Ovary (tissue), 9 donors: ENCODE data around the gene EVI2A. TPM values are rescaled to one million over a fixed set of nuclear protein-coding genes. Genes with fewer than 3 reads are reported as not detected.

ENCODE experiments used
- DNase-seq, 5 donors: peaks; one replicate each; pipeline ENCODE4 v3.0.0-alpha.2; 2019 to 2020
- H3K27ac ChIP-seq, 2 donors: fragments of 200-600 bp; one replicate each; pipeline versions ENCODE4 v1.5.1 to v1.8.0; 2019 to 2022
- H3K27me3 ChIP-seq: fragments of 200-600 bp; one replicate; pipeline ENCODE4 v1.8.0; 2022
- H3K36me3 ChIP-seq: fragments of 200-600 bp; sonication (generic); one replicate; pipeline ENCODE4 v1.5.1; 2019
- H3K4me1 ChIP-seq: one replicate; pipeline ENCODE4 v1.8.1; 2013; ENCODE audit warnings: mild to moderate bottlenecking, moderate library complexity; ENCODE audit not compliant: insufficient read depth
- H3K4me3 ChIP-seq: fragments of 200-600 bp; sonication (generic); one replicate; pipeline ENCODE4 v1.5.1; 2017
- H3K9me3 ChIP-seq, 2 donors: fragments of 200-600 bp in 1 of 2; sonication (generic) in 1 of 2; one replicate each; pipeline versions ENCODE4 v1.5.1 to v1.8.1; 2013 to 2019; ENCODE audit warnings: mild to moderate bottlenecking in 1 of 2, moderate library complexity in 1 of 2
- CTCF ChIP-seq, 3 donors: fragments of 450-650 bp in 2 of 3; fragments of 200-600 bp in 1 of 3; IDR thresholded peaks; one replicate each; pipeline versions ENCODE4 v1.5.1 to v1.8.0; 2016 to 2022; ENCODE audit warnings: antibody characterized with exemption in 3 of 3, mild to moderate bottlenecking in 1 of 3
- EP300 ChIP-seq: sonication (generic); formaldehyde crosslinking; IDR thresholded peaks from one replicate; pipeline ENCODE4 v1.6.1; 2017; ENCODE audit warnings: antibody characterized with exemption
- POLR2A ChIP-seq: fragments of 450-650 bp; IDR thresholded peaks from one replicate; pipeline ENCODE4 v1.6.1; 2017; ENCODE audit warnings: antibody characterized with exemption, mild to moderate bottlenecking, moderate library complexity
- WGBS, 3 donors: extraction: QIAGEN DNeasy Blood & Tissue Kit in 1 of 3; methylation state at CpG; one replicate each; pipeline versions ENCODE4 v1.1.5 to v1.1.7; 2013 to 2017; 5-methylcytosine and 5-hydroxymethylcytosine counted together
- intact Hi-C, 4 donors: fragments of 100-400 bp; cut with DNase I; formaldehyde crosslinking; loops; one replicate each; pipeline versions ENCODE4 v1.11.0 to v1.15.1; 2022 to 2023
- polyA plus RNA-seq, 2 donors: library from polyadenylated mRNA; stranded (reverse); fragments of 200-250 nt in 1 of 2; fragments of 350-450 nt in 1 of 2; fragmentation: Illumina TruSeq in 1 of 2; extraction: RNeasy Lipid Tissue Mini Kit (QIAGEN cat#74804) in 1 of 2; gene quantifications; one replicate each; pipeline ENCODE4 v1.2.3, GENCODE V29; 2013 to 2014
- total RNA-seq, 7 donors: library from RNA; depleted of rRNA in 2 of 7; stranded (reverse); fragments of >200 nt in 2 of 7; fragmentation: NEBNext Ultra II Directional in 3 of 7; extraction: Animal tissue kit (Norgen Biotek cat#: 25700) in 3 of 7; gene quantifications; one replicate each; pipeline versions ENCODE4 v1.1.0 to v1.2.4, GENCODE V29; 2016 to 2023
- donor health status: DM: no; HTN: no; CAD: no; lungs with moderate emphysema.
- donor health status: DM: no; HTN: no; CAD: no.
- donor health status: Bipolar disorder and iron deficiency.
- donor health status: DM: yes; HTN: yes; CAD: no.
- donor health status: DM: no; HTN: no; CAD: no.
- donor health status: DM: yes; HTN: yes; CAD: no.

The EVI2A gene
- total and polyA plus RNA-seq, 9 donors, result 1.5 to 7.1 (median 3.1) TPM

GRCh38 chr17:31323551-31323950 lies 2.1 kb upstream of the EVI2A start:
- no peaks in the 10 kb centered on the region for H3K9me3 ChIP-seq
- intact Hi-C loops, result no loop called here
- H3K27ac ChIP-seq, result no peak overlapping the region
- DNase-seq, result no peak
- no peaks in the 10 kb centered on the region for H3K36me3 ChIP-seq
- H3K4me1 ChIP-seq, result no peaks in the 10 kb centered on the region
- no peaks in the 10 kb centered on the region for H3K27me3 ChIP-seq
- no peak overlapping the region for H3K4me3 ChIP-seq
- TF ChIP-seq POLR2A (no peak), CTCF (IDR thresholded peaks at IDR 0.05) (no peak), EP300 (no peak)

GRCh38 chr17:31321966-31322365 lies 544 bp upstream of the EVI2A start:
- Histone ChIP-seq H3K4me1 (no peaks in the 10 kb centered on the region), H3K4me3 (no peak overlapping the region), H3K27ac (no peak overlapping the region), H3K36me3 (no peaks in the 10 kb centered on the region), H3K27me3 (no peaks in the 10 kb centered on the region), H3K9me3 (no peaks in the 10 kb centered on the region)
- TF ChIP-seq CTCF (IDR thresholded peaks at IDR 0.05), result no peak
- no peak for TF ChIP-seq EP300
- no peak for TF ChIP-seq POLR2A
- 93 to 97% (median 95%) methylated on average over 4 of the region's 4 CpGs for WGBS, 3 donors
- no peak for DNase-seq
- intact Hi-C loops, result no loop called here

DNA sequence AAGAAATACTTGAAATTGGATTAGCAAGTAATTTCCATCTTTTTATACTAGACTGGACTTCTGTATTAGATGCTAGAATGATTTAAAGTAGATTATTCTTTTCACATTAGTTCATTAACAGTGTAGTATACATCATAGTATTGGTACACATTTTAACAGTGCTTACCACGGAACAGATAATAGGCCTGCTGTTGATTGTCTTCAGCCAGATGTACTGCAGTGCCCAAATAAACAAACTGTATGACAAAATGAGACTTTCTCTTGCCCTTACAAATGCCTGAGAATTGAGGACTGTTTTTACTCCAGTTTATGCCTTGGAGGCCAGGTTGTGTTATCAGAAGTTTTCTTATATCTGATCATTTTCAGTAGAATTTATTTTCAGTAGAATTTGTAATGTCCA lies 631 bp downstream of the EVI2A start:
- 49 to 73% (median 62%) methylated on average over 1 of the region's 1 CpG for WGBS, 3 donors
- Histone ChIP-seq H3K4me3 (no peak overlapping the region), H3K36me3 (no peaks in the 10 kb centered on the region), H3K27ac (no peak overlapping the region), H3K9me3 (no peaks in the 10 kb centered on the region), H3K27me3 (no peaks in the 10 kb centered on the region), H3K4me1 (no peaks in the 10 kb centered on the region)
- DNase-seq, result no peak
- intact Hi-C loops, result no loop called here
- TF ChIP-seq CTCF (IDR thresholded peaks at IDR 0.05) (no peak), EP300 (no peak), POLR2A (no peak)

DNA sequence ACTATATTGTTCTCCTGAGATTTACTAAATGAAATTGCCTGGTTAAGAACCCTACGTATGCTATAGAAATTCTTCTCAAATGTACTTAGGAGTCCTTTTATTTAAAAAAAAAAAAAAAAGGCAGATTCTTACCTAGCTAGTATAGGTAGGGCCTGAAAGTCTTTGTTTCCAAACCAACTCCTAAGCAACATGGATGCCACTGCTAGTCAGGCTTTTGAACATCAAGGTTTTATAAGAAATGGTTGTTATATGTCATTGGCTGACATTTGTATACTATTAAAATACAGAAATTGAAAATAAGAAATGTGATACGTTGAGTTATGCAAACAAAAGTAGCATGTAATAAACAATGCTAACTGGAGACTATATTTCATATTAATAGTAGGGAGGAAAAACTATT lies 1.2 kb downstream of the EVI2A start:
- no peak overlapping the region for H3K4me3 ChIP-seq
- intact Hi-C loops, result no loop called here
- no peaks in the 10 kb centered on the region for H3K4me1 ChIP-seq
- TF ChIP-seq CTCF (IDR thresholded peaks at IDR 0.05), result no peak
- TF ChIP-seq POLR2A, result no peak
- TF ChIP-seq EP300, result no peak
- H3K36me3 ChIP-seq, result no peaks in the 10 kb centered on the region
- no peak overlapping the region for H3K27ac ChIP-seq
- H3K9me3 ChIP-seq, result no peaks in the 10 kb centered on the region
- no peak for DNase-seq
- no peaks in the 10 kb centered on the region for H3K27me3 ChIP-seq
- 83 to 91% (median 87%) methylated on average over 2 of the region's 2 CpGs for WGBS, 3 donors
